Neural progenitor cell (in vitro differentiated cells): ENCODE data around the gene TSHZ2.

Experiments used
- CTCF ChIP-seq: fragments of 200-600 bp; sonication (generic); IDR thresholded peaks from 2 replicates; pipeline ENCODE4 v1.5.1; 2017; ENCODE audit warnings: antibody characterized with exemption, mild to moderate bottlenecking
- EZH2 ChIP-seq: fragments of 200-600 bp; sonication (generic); IDR thresholded peaks from 2 replicates; pipeline ENCODE4 v1.6.1; 2017; ENCODE audit warnings: antibody characterized with exemption, mild to moderate bottlenecking, moderate library complexity

- TF ChIP-seq CTCF (no peak), EZH2 (no peak)
These were observed 101.7 kb downstream of the TSHZ2 start for GRCh38 chr20:53073636-53074415.
